HepG2 (cell line): ENCODE measurements around the gene FAM118A. TPM values are rescaled to one million over a fixed set of nuclear protein-coding genes. Genes with fewer than 3 reads are reported as not detected.
A peak's percentile ranks its signal among the peaks of the same experiment; 100 is the strongest.

Experiments used
- CHD4 ChIP-seq: fragments of 200-600 bp; sonication (generic); IDR thresholded peaks from 2 replicates; pipeline ENCODE4 v1.7.0; 2017; ENCODE audit warnings: mild to moderate bottlenecking, low read length, borderline replicate concordance
- FOXC1 ChIP-seq: sonication (generic); formaldehyde crosslinking; IDR thresholded peaks from 2 replicates; pipeline ENCODE4 v1.8.0; 2022; ENCODE audit warnings: mild to moderate bottlenecking, missing genetic modification reagents, borderline replicate concordance
- FOXO1 ChIP-seq: sonication (generic); formaldehyde crosslinking; IDR thresholded peaks from 2 replicates; pipeline ENCODE4 v1.4.0; 2020; ENCODE audit warnings: missing genetic modification reagents
- KDM5A ChIP-seq: fragments of 200-600 bp; sonication (generic); IDR thresholded peaks from 2 replicates; pipeline ENCODE4 v1.7.0; 2018; ENCODE audit warnings: antibody characterized with exemption, mild to moderate bottlenecking, low read length, borderline replicate concordance
- SNAI1 ChIP-seq: sonication (generic); formaldehyde crosslinking; IDR thresholded peaks from 2 replicates; pipeline ENCODE4 v1.5.0; 2020; ENCODE audit warnings: mild to moderate bottlenecking, missing genetic modification reagents, borderline replicate concordance
- SNAPC4 ChIP-seq: sonication (generic); formaldehyde crosslinking; IDR thresholded peaks from 2 replicates; pipeline ENCODE4 v1.4.0; 2020; ENCODE audit warnings: mild to moderate bottlenecking, missing genetic modification reagents
- STAG1 ChIP-seq: sonication (generic); formaldehyde crosslinking; IDR thresholded peaks from 2 replicates; pipeline ENCODE4 v1.4.0; 2020; ENCODE audit warnings: missing genetic modification reagents
- TCF12 ChIP-seq, 2 experiments: fragments of 450-650 bp in 1 of 2; sonication (generic) in 1 of 2; formaldehyde crosslinking in 1 of 2; IDR thresholded peaks; 2 replicates each; pipeline versions ENCODE4 v1.6.1 to v1.8.0; 2017 to 2022; ENCODE audit warnings: antibody characterized with exemption in 1 of 2, mild to moderate bottlenecking in 1 of 2, missing genetic modification reagents in 1 of 2, moderate library complexity in 1 of 2
- TCF7 ChIP-seq: sonication (generic); IDR thresholded peaks from 2 replicates; pipeline ENCODE4 v1.6.1; 2016; ENCODE audit warnings: antibody characterized with exemption, low read depth
- TSC22D2 ChIP-seq: sonication (generic); formaldehyde crosslinking; IDR thresholded peaks from 2 replicates; pipeline ENCODE4 v1.5.1; 2020; ENCODE audit warnings: missing genetic modification reagents, mild to moderate bottlenecking, borderline replicate concordance
- ZBTB1 ChIP-seq: sonication (generic); formaldehyde crosslinking; IDR thresholded peaks from 2 replicates; pipeline ENCODE4 v1.4.0; 2020; ENCODE audit warnings: missing genetic modification reagents, borderline replicate concordance
- ZBTB14 ChIP-seq: sonication (generic); formaldehyde crosslinking; IDR thresholded peaks from 2 replicates; pipeline ENCODE4 v1.4.0; 2020; ENCODE audit warnings: missing genetic modification reagents
- ZFP82 ChIP-seq: sonication (generic); formaldehyde crosslinking; IDR thresholded peaks from 2 replicates; pipeline ENCODE4 v1.5.1; 2020; ENCODE audit warnings: mild to moderate bottlenecking, missing genetic modification reagents, borderline replicate concordance
- ZFX ChIP-seq: sonication (generic); formaldehyde crosslinking; IDR thresholded peaks from 2 replicates; pipeline ENCODE4 v1.4.0; 2020; ENCODE audit warnings: mild to moderate bottlenecking, low read depth, missing genetic modification reagents, moderate library complexity
- ZKSCAN5 ChIP-seq: sonication (generic); formaldehyde crosslinking; IDR thresholded peaks from 2 replicates; pipeline ENCODE4 v1.5.1; 2020; ENCODE audit warnings: mild to moderate bottlenecking, missing genetic modification reagents
- ZNF574 ChIP-seq: sonication (generic); formaldehyde crosslinking; IDR thresholded peaks from 2 replicates; pipeline ENCODE4 v1.4.0; 2020; ENCODE audit warnings: missing genetic modification reagents
- ZNF629 ChIP-seq: sonication (generic); formaldehyde crosslinking; conservative IDR thresholded peaks from 2 replicates; pipeline ENCODE4 v1.5.0; 2020; ENCODE audit warnings: missing genetic modification reagents
- ZNF772 ChIP-seq: sonication (generic); formaldehyde crosslinking; IDR thresholded peaks from 2 replicates; pipeline ENCODE4 v1.5.0; 2020; ENCODE audit warnings: mild to moderate bottlenecking, missing genetic modification reagents
- polyA plus RNA-seq, 8 experiments: library from polyadenylated mRNA; depleted of rRNA in 3 of 8; stranded (reverse) in 7 of 8; unstranded in 1 of 8; fragments of >200 nt; fragmentation: Illumina TruSeq in 4 of 8; extraction: Trizol in 4 of 8; gene quantifications; 2 replicates each; pipeline versions ENCODE4 v1.2.1 to v1.2.3, GENCODE V29; 2011 to 2016; ENCODE audit warnings: low read depth in 4 of 8, missing spikeins in 1 of 8, mixed read lengths in 1 of 8; ENCODE audit not compliant: insufficient read depth in 1 of 8
- total RNA-seq, 5 experiments: library from RNA; depleted of rRNA; stranded (reverse); fragments of >200 nt; fragmentation: Illumina TruSeq; extraction: Trizol; gene quantifications; 2 replicates each; pipeline ENCODE4 v1.2.3, GENCODE V29; 2016; ENCODE audit warnings: low read depth in 1 of 5

FAM118A gene
- total and polyA plus RNA-seq, 2 of the 13 experiments (the other 11 are each of a cell fraction or from before 2014, with no cell fraction given), result 36.7 to 48.2 TPM

GRCh38 chr22:45286854-45287551 lies 22.7 kb upstream of the FAM118A start (continued):
- no peak for TF ChIP-seq SNAPC4 (CRISPR knock-in tag)
- TF ChIP-seq FOXC1 (CRISPR knock-in tag), result no peak
- no peak for TF ChIP-seq ZKSCAN5 (CRISPR knock-in tag)
- no peak; the same call in none of the 2 replicates for TF ChIP-seq ZFX (CRISPR knock-in tag)
- no peak for TF ChIP-seq TCF7
- TF ChIP-seq ZNF629 (CRISPR knock-in tag), result no peak
- TF ChIP-seq ZNF772 (CRISPR knock-in tag), result 0 out of 2 replicates have a peak, but pooled peaks have one; percentile 58
- TF ChIP-seq CHD4, result no peak
- TF ChIP-seq ZFP82 (CRISPR knock-in tag), result no peak
- no peak for TF ChIP-seq ZBTB14
- TF ChIP-seq TCF12 (IDR thresholded peaks at IDR 0.05), result no peak
- no peak for TF ChIP-seq TCF12 (CRISPR knock-in tag; IDR thresholded peaks at IDR 0.05)
- TF ChIP-seq TSC22D2 (CRISPR knock-in tag), result no peak
- no peak for TF ChIP-seq ZBTB1 (CRISPR knock-in tag)
- no peak for TF ChIP-seq FOXO1
- TF ChIP-seq SNAI1 (CRISPR knock-in tag), result no peak
- no peak for TF ChIP-seq KDM5A
- TF ChIP-seq STAG1 (CRISPR knock-in tag), result no peak
- no peak for TF ChIP-seq ZNF574 (CRISPR knock-in tag)
